ENCODE measurements around the gene CD3D. TPM values are rescaled to one million over a fixed set of nuclear protein-coding genes. Genes with fewer than 3 reads are reported as not detected.

Gene CD3D
- polyA plus RNA-seq, 2 of the 4 experiments (the other 2 are of a cell fraction) = not detected

DNA sequence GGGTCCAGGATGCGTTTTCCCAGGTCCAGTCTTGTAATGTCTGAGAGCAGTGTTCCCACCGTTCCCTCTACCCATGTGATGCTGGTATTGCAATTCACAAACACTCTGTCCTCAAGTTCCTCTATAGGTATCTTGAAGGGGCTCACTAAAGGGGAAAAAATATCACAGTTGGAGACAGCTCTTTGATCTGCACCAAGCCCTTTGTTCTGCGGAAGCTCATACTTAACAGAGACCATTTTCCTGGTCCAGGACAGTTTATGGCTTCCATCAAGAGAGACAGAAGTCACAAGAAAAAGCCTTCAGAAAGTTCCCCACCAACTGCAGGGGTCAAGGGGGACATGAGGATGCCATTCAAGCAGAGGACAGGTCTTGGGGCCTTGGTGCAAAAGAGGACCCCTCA lies 2.1 kb downstream of the CD3D start:
- DNase-seq (ENCODE audit: low read depth in 1 of 2, low spot score in 1 of 2) (no peak), ATAC-seq (no peak), FAIRE-seq (no peak)
- POLR2A ChIA-PET = no interaction called here
- Histone ChIP-seq H3K4me3 (no peak overlapping the region), H3K27ac (no peak overlapping the region), H3K4me1 (no peaks in the 10 kb centered on the region), H3K9me3 (no peaks in the 10 kb centered on the region), H3K4me2 (no peak overlapping the region)
- CTCF ChIA-PET = interaction anchor here (1.2 kb wide), 2 partner anchors 11 to 142 kb away, joined by 3 to 4 read pairs; no protein-coding TSS in a partner anchor
- 35% methylated on average over 3 of the region's 3 CpGs for WGBS (ENCODE audit: missing lambda C conversion rate)
- TF ChIP-seq TFCP2L1 (CRISPR knock-in tag; IDR thresholded peaks at IDR 0.05) = no peak
- TF ChIP-seq CTCF (IDR thresholded peaks at IDR 0.05) = no peak
- TF ChIP-seq HOXB13 (CRISPR knock-in tag; IDR thresholded peaks at IDR 0.05; ENCODE audit: low read depth) = no peak

DNA sequence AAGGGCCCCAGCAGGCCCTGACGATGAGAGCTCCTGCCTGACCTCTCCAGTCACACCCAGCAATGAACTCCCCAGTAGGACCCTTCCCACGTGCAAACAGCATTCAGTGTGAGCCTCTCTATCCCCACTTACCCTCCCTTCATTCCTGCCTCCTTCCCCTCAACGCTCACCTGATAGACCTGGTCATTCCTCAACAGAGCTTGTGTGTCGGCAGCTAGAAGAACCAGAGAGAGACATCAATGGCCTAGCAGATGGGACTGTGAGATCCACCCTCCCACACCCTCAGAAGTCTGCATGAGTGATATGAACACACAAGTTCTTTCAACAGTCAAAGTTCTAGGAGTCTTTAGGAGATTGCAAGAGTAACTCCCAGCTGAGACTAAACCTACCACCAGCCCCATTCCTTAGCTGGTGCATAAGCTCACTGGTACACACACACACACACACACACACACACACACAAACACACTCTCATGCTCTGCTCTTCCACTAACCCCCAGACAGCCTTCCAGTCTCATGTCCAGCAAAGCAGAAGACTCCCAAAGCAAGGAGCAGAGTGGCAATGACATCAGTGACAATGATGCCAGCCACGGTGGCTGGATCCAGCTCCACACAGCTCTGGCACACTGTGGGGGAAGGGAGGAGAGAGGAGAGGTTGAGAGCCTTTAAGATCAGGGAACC lies 3.1 kb downstream of the CD3D start:
- POLR2A ChIA-PET = no interaction called here

More for the DNA sequence above, 3.1 kb downstream of the CD3D start:
- 40% methylated on average over 5 of the region's 5 CpGs for WGBS (ENCODE audit: missing lambda C conversion rate)
- FAIRE-seq = no peak
- Histone ChIP-seq H3K4me3 (no peak overlapping the region), H3K4me1 (no peaks in the 10 kb centered on the region), H3K4me2 (no peak overlapping the region), H3K27ac (no peak overlapping the region), H3K9me3 (no peaks in the 10 kb centered on the region)
- no peak for DNase-seq (ENCODE audit: low read depth in 1 of 2, low spot score in 1 of 2)
- ATAC-seq = no peak
- CTCF ChIA-PET = no interaction called here
- TF ChIP-seq USF2 (IDR thresholded peaks at IDR 0.05) = no peak
- no peak for TF ChIP-seq CBX8 (IDR thresholded peaks at IDR 0.05)
- TF ChIP-seq RAD21 (conservative IDR thresholded peaks at IDR 0.05 in 1 of 2, IDR thresholded peaks at IDR 0.05 in 1 of 2) = no peak
- TF ChIP-seq GATA3 (IDR thresholded peaks at IDR 0.05; ENCODE audit: borderline replicate concordance) = no peak
- TF ChIP-seq, protein P1, sequence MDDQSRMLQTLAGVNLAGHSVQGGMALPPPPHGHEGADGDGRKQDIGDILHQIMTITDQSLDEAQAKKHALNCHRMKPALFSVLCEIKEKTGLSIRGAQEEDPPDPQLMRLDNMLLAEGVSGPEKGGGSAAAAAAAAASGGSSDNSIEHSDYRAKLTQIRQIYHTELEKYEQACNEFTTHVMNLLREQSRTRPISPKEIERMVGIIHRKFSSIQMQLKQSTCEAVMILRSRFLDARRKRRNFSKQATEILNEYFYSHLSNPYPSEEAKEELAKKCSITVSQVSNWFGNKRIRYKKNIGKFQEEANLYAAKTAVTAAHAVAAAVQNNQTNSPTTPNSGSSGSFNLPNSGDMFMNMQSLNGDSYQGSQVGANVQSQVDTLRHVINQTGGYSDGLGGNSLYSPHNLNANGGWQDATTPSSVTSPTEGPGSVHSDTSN (IDR thresholded peaks at IDR 0.05) = no peak
- no peak for TF ChIP-seq CTCF (IDR thresholded peaks at IDR 0.05)
- no peak for TF ChIP-seq HDAC2 (IDR thresholded peaks at IDR 0.05)
- no peak for TF ChIP-seq CBX2 (IDR thresholded peaks at IDR 0.05; ENCODE audit: borderline replicate concordance, low read depth)
- TF ChIP-seq HOXB13 (CRISPR knock-in tag; IDR thresholded peaks at IDR 0.05; ENCODE audit: low read depth) = no peak
- no peak for TF ChIP-seq FOSL2 (IDR thresholded peaks at IDR 0.05)
- no peak for TF ChIP-seq FOSL2 (CRISPR knock-in tag; IDR thresholded peaks at IDR 0.05)
- TF ChIP-seq ZNF302 (CRISPR knock-in tag; IDR thresholded peaks at IDR 0.05) = no peak
- TF ChIP-seq, protein P2, sequence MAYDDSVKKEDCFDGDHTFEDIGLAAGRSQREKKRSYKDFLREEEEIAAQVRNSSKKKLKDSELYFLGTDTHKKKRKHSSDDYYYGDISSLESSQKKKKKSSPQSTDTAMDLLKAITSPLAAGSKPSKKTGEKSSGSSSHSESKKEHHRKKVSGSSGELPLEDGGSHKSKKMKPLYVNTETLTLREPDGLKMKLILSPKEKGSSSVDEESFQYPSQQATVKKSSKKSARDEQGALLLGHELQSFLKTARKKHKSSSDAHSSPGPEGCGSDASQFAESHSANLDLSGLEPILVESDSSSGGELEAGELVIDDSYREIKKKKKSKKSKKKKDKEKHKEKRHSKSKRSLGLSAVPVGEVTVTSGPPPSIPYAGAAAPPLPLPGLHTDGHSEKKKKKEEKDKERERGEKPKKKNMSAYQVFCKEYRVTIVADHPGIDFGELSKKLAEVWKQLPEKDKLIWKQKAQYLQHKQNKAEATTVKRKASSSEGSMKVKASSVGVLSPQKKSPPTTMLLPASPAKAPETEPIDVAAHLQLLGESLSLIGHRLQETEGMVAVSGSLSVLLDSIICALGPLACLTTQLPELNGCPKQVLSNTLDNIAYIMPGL (CRISPR knock-in tag; IDR thresholded peaks at IDR 0.05; ENCODE audit: borderline replicate concordance) = no peak
- TF ChIP-seq ZFP36 (IDR thresholded peaks at IDR 0.05; ENCODE audit: borderline replicate concordance, partially characterized antibody) = no peak
- TF ChIP-seq KDM5A (IDR thresholded peaks at IDR 0.05) = no peak
- no peak for TF ChIP-seq BHLHE40 (IDR thresholded peaks at IDR 0.05; ENCODE audit: low read depth, low read length)
- no peak for TF ChIP-seq TP53 (CRISPR knock-in tag; IDR thresholded peaks at IDR 0.05)
- no peak for TF ChIP-seq JUNB (IDR thresholded peaks at IDR 0.05)
- TF ChIP-seq, protein P3, sequence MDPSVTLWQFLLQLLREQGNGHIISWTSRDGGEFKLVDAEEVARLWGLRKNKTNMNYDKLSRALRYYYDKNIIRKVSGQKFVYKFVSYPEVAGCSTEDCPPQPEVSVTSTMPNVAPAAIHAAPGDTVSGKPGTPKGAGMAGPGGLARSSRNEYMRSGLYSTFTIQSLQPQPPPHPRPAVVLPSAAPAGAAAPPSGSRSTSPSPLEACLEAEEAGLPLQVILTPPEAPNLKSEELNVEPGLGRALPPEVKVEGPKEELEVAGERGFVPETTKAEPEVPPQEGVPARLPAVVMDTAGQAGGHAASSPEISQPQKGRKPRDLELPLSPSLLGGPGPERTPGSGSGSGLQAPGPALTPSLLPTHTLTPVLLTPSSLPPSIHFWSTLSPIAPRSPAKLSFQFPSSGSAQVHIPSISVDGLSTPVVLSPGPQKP (IDR thresholded peaks at IDR 0.05; ENCODE audit: low read depth, low read length) = no peak
- no peak for TF ChIP-seq REST (IDR thresholded peaks at IDR 0.05)
